Right lobe of liver (tissue), 6 donors: ENCODE data around the gene MIAT. TPM values are rescaled to one million over a fixed set of nuclear protein-coding genes. Genes with fewer than 3 reads are reported as not detected.

Source experiments
- ATAC-seq, 4 donors: fragments of 200-7000 bp; cut with Tn5 transposase; one replicate each; pipeline ENCODE4 v1.9.1; 2020; ENCODE audit warnings: mild to moderate bottlenecking in 4 of 4, moderate library complexity in 4 of 4
- DNase-seq, 3 donors: peaks; one replicate each; pipeline ENCODE4 v3.0.0-alpha.2; 2020
- H3K27ac ChIP-seq, 3 donors: fragments of 200-600 bp; one replicate each; pipeline ENCODE4 v1.8.0; 2022
- H3K27me3 ChIP-seq, 2 donors: fragments of 200-600 bp; one replicate each; pipeline ENCODE4 v1.8.0; 2022
- H3K36me3 ChIP-seq, 4 donors: fragments of 200-600 bp; sonication (generic) in 1 of 4; one replicate each; pipeline versions ENCODE4 v1.5.1 to v1.8.0; 2017 to 2022; ENCODE audit warnings: control low read depth in 1 of 4
- H3K4me1 ChIP-seq, 4 donors: fragments of 200-600 bp; sonication (generic) in 1 of 4; one replicate each; pipeline versions ENCODE4 v1.5.1 to v1.8.0; 2017 to 2022; ENCODE audit warnings: control low read depth in 1 of 4
- H3K4me3 ChIP-seq, 3 donors: fragments of 200-600 bp; one replicate each; pipeline ENCODE4 v1.8.0; 2022
- H3K9me3 ChIP-seq, 4 donors: fragments of 200-600 bp; sonication (generic) in 1 of 4; one replicate each; pipeline versions ENCODE4 v1.5.1 to v1.8.0; 2017 to 2022; ENCODE audit warnings: control low read depth in 1 of 4
- POLR2A ChIP-seq: fragments of 450-650 bp; IDR thresholded peaks from one replicate; pipeline ENCODE4 v1.6.1; 2017; ENCODE audit warnings: antibody characterized with exemption, mild to moderate bottlenecking
- WGBS: methylation state at CpG from one replicate; pipeline ENCODE4 v1.1.6; 2018; ENCODE audit warnings: low coverage, low lambda C conversion rate; ENCODE audit not compliant: insufficient coverage; ENCODE audit errors: missing lambda C conversion rate; 5-methylcytosine and 5-hydroxymethylcytosine counted together
- intact Hi-C, 2 donors: fragments of 100-400 bp; cut with DNase I; formaldehyde crosslinking; loops; one replicate each; pipeline versions ENCODE4 v1.11.2 to v1.14.1; 2022
- total RNA-seq, 6 experiments: library from RNA; depleted of rRNA in 2 of 6; stranded (reverse); fragments of >200 nt in 2 of 6; fragmentation: NEBNext Ultra II Directional in 3 of 6; extraction: Animal tissue kit (Norgen Biotek cat#: 25700) in 3 of 6; gene quantifications; one replicate each; pipeline versions ENCODE4 v1.1.0 to v1.2.4, GENCODE V29; 2016 to 2023
- TF ChIP-seq, protein P1 (sequence below), 4 donors: fragments of 200-600 bp in 3 of 4; fragments of 450-650 bp in 1 of 4; IDR thresholded peaks; one replicate each; pipeline versions ENCODE4 v1.5.1 to v1.8.0; 2016 to 2022; ENCODE audit warnings: antibody characterized with exemption in 4 of 4, mild to moderate bottlenecking in 2 of 4
- donor health status: DM: no; HTN: yes; CAD: no.
- donor health status: DM: no; HTN: no; CAD: no.
- donor health status: DM: no; HTN: no; CAD: no.
- donor health status: DM: no; HTN: yes; CAD: no.
- donor health status: DM: no; HTN: yes; CAD: no.

MIAT gene
- total RNA-seq, 6 experiments from 2014 or later, result 0.19 to 3.2 (median 0.47) TPM

DNA sequence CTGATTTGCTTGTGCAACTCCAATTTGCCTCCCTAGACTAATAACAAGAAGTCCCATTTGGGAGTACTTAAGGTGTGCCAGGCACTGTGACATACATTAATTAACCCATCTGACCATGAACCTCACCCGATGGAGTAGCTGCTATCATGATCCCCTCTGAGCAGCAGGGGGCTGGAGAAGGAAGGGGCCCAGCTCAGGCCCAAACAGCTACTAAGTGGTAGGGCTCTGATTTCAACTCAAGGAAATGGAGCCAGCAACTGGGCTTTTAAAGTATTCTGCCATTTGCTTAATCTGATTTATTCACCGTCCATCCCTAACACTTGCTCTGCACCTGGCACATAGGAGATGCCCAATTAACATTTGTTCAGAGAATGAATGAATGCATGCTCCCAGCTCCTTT is 40.7 kb upstream of the MIAT start:
- Histone ChIP-seq H3K27me3 (no peaks in the 10 kb centered on the region), H3K27ac (no peak overlapping the region), H3K9me3 (no peaks in the 10 kb centered on the region), H3K4me3 (no peak overlapping the region), H3K36me3 (no peaks in the 10 kb centered on the region), H3K4me1 (no peaks in the 10 kb centered on the region)
- 75% methylated on average over 2 of the region's 2 CpGs for WGBS
- no peak for ATAC-seq
- no peak for DNase-seq
- TF ChIP-seq, protein P1, sequence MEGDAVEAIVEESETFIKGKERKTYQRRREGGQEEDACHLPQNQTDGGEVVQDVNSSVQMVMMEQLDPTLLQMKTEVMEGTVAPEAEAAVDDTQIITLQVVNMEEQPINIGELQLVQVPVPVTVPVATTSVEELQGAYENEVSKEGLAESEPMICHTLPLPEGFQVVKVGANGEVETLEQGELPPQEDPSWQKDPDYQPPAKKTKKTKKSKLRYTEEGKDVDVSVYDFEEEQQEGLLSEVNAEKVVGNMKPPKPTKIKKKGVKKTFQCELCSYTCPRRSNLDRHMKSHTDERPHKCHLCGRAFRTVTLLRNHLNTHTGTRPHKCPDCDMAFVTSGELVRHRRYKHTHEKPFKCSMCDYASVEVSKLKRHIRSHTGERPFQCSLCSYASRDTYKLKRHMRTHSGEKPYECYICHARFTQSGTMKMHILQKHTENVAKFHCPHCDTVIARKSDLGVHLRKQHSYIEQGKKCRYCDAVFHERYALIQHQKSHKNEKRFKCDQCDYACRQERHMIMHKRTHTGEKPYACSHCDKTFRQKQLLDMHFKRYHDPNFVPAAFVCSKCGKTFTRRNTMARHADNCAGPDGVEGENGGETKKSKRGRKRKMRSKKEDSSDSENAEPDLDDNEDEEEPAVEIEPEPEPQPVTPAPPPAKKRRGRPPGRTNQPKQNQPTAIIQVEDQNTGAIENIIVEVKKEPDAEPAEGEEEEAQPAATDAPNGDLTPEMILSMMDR (IDR thresholded peaks at IDR 0.05), result no peak
- TF ChIP-seq POLR2A, result no peak
- intact Hi-C loops, result no loop called here

DNA sequence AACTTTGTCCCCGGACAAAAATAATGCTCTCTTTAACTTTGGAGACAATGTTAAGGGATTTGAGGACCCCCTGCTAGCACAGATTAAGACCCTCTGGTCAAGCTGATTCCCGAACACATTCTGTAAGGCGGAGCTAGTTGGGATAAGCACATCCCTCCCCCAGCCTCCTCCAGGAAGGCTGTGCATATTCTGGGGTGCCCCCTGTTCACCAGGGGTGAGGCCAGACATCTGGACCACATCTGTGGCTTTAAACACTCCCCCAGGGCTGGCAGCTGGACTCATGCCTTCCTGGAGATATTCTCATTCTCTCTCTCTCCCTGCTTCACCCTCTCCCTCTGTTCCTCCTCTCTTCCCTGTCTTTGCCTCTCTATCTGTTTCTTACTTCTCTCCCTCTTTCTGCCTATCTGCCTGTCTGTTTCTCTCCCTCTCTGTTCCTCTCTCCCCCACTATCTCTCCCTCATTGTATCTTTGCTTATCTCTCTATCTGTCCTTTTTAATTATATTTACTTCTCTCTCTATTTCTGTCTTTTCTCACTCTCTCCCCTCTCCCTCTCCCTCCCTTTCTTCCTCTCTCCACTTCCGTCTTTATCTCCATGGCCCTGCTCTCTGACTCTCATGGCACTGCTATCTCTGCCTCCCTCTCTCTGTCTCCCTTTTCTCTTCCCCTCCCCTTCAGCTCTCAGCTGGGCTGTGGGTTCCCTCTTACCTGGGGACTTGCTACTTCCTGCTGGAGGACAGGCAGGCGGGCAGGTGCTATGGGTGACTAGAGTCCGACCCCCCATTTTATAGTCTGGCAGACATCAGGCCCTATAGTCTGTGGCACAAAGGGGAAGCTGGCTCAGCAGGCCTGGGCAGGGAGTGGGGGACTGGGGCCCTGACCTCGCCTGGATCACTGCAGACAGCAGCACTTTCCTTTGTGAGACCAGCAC is 39.9 kb upstream of the MIAT start, which contains the start of gene CRYBB1:
Gene CRYBB1, minus strand, starts transcription at position 757 of the 929 bp plus-strand sequence. CDS start 1,708 bp downstream, outside the sequence.
- no peak within 1 kb of the TSS for H3K4me3 ChIP-seq
- DNase-seq, result peak in 1 of 3 donors; percentile 23
- no peaks in the 10 kb centered on the region for H3K27me3 ChIP-seq
- H3K36me3 ChIP-seq, result no peaks in the 10 kb centered on the region
- TF ChIP-seq, protein P1 (IDR thresholded peaks at IDR 0.05), result no peak
- no peak for TF ChIP-seq POLR2A
- peak; percentile 60 to 78 (median 64) for ATAC-seq
- 35% methylated on average over 4 of the region's 7 CpGs for WGBS
- no peaks in the 10 kb centered on the region for H3K4me1 ChIP-seq
- no peak within 1 kb of the TSS for H3K27ac ChIP-seq
- no peaks in the 10 kb centered on the region for H3K9me3 ChIP-seq
- intact Hi-C loops, result no loop called here

DNA sequence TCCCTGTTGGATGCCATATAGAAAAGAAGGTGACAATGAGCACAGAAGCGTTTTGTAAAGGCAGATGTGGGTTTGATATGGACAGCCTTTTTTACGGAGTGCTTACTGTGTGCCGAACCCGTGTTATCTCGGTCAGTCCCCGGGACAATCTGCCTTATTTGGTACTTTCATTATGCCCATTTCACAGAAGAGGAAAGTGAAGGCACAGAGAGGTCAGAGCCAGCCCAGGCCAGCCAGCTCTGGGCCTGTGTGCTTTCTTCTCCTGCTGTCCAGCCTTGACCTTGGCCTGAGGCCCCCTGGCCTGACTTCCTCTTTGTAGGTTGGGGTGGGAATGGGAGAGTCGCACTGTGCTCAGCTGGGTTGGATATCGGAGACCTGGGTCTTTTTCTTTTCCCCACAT is 38.9 kb upstream of the MIAT start:
- no peak overlapping the region for H3K27ac ChIP-seq
- 40% methylated on average over 2 of the region's 8 CpGs for WGBS

DNA sequence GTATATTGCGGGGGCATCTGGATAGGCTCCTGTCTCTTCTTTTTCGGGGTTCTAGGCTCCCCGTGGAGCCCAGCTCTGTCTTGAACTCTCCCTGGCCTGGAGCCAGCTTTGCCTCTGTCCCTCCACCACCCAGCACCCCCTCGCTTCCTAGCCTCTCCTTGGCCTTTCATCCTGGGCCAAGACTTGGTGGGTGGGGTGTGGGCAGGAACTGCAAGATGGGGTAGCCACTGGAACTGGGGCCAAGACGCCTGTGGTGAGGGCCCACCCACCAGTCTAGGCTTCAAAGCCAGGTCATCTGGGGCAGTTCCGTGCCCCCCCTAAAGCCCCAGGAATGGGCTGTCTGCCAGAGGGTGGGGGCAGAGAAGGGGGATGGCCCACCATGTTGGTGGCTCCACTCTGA is 37.9 kb upstream of the MIAT start:
- TF ChIP-seq POLR2A, result no peak
- TF ChIP-seq, protein P1 (IDR thresholded peaks at IDR 0.05), result no peak
- Histone ChIP-seq H3K9me3 (no peaks in the 10 kb centered on the region), H3K4me1 (no peaks in the 10 kb centered on the region), H3K36me3 (no peaks in the 10 kb centered on the region), H3K27me3 (no peaks in the 10 kb centered on the region), H3K4me3 (no peak overlapping the region), H3K27ac (no peak overlapping the region)
- intact Hi-C loops, result no loop called here
- DNase-seq (no peak), ATAC-seq (no peak)
- 57% methylated on average over 2 of the region's 6 CpGs for WGBS

More for the DNA sequence above, 38.9 kb upstream of the MIAT start:
- H3K9me3 ChIP-seq, result no peaks in the 10 kb centered on the region
- no peaks in the 10 kb centered on the region for H3K4me1 ChIP-seq
- H3K36me3 ChIP-seq, result no peaks in the 10 kb centered on the region
- DNase-seq, result no peak
- no peak for ATAC-seq
- intact Hi-C loops, result no loop called here
- no peak overlapping the region for H3K4me3 ChIP-seq
- TF ChIP-seq, protein P1 (IDR thresholded peaks at IDR 0.05), result no peak
- TF ChIP-seq POLR2A, result no peak
- no peaks in the 10 kb centered on the region for H3K27me3 ChIP-seq
